ENCODE data around the gene EFNB2.

DNA sequence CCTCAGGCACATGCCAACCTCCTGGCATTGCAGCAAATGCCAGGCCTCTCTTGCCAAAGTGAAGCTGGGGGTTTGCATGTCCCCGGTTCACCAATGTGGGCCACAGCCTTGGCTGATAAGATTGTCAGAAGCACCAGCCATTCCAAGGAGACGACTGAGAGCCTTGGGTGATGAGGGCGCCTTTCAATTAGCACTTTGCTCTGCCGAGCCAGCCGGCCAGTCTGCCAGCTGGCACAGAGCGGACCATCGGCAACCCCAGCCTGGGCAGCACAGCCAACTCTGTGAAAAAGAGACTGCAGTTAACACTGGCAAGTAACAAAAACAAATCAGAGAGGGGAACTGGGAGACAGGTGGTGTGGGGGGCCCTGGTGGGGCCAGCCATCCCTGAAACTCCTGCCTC lies 67.3 kb downstream of the EFNB2 start:
- TF ChIP-seq, protein P1, sequence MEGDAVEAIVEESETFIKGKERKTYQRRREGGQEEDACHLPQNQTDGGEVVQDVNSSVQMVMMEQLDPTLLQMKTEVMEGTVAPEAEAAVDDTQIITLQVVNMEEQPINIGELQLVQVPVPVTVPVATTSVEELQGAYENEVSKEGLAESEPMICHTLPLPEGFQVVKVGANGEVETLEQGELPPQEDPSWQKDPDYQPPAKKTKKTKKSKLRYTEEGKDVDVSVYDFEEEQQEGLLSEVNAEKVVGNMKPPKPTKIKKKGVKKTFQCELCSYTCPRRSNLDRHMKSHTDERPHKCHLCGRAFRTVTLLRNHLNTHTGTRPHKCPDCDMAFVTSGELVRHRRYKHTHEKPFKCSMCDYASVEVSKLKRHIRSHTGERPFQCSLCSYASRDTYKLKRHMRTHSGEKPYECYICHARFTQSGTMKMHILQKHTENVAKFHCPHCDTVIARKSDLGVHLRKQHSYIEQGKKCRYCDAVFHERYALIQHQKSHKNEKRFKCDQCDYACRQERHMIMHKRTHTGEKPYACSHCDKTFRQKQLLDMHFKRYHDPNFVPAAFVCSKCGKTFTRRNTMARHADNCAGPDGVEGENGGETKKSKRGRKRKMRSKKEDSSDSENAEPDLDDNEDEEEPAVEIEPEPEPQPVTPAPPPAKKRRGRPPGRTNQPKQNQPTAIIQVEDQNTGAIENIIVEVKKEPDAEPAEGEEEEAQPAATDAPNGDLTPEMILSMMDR (IDR thresholded peaks at IDR 0.05) = no peak
- no peak for TF ChIP-seq SIN3A (IDR thresholded peaks at IDR 0.05; ENCODE audit: borderline replicate concordance, insufficient read depth, low read depth, low read length)
- TF ChIP-seq POLR2AphosphoS5 (IDR thresholded peaks at IDR 0.05; ENCODE audit: low read depth, low read length) = no peak
